ENCODE data around the gene CCDC71L.

DNA sequence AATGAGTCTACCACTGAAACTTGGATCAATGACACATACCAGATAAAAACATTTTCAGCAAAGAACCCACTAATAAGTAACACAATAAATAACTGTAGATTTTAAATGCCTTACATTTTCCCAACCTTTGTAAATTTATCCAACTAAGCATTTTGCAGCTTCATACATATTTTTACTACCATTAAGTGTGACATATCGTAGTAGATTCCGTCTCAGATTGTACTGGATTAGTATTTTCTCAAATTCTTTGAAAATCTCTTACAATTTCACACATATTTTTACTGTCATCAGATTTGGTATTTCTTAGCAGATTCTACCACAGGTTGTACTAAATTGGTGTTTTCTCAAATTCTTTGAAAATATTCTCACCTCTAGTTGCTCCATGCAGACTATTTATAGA is 26.0 kb downstream of the CCDC71L start:
- TF ChIP-seq, protein P1, sequence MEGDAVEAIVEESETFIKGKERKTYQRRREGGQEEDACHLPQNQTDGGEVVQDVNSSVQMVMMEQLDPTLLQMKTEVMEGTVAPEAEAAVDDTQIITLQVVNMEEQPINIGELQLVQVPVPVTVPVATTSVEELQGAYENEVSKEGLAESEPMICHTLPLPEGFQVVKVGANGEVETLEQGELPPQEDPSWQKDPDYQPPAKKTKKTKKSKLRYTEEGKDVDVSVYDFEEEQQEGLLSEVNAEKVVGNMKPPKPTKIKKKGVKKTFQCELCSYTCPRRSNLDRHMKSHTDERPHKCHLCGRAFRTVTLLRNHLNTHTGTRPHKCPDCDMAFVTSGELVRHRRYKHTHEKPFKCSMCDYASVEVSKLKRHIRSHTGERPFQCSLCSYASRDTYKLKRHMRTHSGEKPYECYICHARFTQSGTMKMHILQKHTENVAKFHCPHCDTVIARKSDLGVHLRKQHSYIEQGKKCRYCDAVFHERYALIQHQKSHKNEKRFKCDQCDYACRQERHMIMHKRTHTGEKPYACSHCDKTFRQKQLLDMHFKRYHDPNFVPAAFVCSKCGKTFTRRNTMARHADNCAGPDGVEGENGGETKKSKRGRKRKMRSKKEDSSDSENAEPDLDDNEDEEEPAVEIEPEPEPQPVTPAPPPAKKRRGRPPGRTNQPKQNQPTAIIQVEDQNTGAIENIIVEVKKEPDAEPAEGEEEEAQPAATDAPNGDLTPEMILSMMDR (conservative IDR thresholded peaks at IDR 0.05) = no peak
- no peak for TF ChIP-seq ZFX (IDR thresholded peaks at IDR 0.05)
